GM19099 (cell line): Measurements from ENCODE around the gene AK8.

ENCODE experiments used
- POLR2A ChIP-seq: IDR thresholded peaks from 3 replicates; pipeline ENCODE4 v1.6.1; 2011; ENCODE audit warnings: low read depth; ENCODE audit not compliant: insufficient read length; ENCODE audit errors: extremely low read depth

The AK8 gene

DNA sequence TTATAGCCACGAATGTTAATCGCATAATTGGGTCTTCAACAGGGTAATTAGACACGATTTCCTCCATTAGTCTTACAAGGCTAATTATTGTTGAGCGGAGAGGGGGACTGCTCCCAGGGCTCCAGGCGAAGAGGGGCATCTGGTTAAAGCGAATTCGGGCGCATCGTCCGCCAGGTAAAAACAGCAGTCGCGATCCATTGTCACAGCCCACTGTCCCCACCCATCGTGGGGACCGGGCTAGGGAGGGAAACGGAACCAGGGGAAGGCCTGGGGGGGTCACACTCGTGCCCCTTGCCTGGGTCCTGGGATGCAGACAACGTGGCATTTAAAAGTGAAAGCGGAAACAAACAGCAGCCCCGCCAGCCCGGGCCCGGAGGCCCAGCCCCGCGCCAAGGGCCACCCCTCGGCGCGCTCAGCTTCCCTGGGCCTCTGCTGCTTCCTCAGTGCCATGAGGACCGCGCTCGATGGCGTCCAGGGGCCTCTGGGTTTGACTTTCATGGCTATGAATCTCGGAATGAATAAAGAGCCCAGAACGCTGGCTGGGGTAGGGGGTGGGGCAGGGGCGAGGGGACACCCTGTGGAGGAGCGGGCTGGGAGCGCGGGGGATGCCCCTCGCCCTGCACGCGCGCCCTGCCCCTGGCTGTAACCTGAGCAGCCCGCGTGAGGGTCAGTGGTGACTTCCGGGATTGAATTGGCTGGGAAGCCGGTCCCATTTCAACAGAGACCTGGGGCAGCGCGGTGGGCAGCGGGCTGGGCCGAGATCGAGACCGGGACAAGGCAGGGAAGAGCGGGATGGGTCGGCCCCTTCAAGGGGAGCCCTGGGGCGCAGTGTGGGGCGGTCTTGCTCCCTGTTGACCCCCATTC lies 107.9 kb downstream of the AK8 start:
- TF ChIP-seq POLR2A = peak; percentile 77

DNA sequence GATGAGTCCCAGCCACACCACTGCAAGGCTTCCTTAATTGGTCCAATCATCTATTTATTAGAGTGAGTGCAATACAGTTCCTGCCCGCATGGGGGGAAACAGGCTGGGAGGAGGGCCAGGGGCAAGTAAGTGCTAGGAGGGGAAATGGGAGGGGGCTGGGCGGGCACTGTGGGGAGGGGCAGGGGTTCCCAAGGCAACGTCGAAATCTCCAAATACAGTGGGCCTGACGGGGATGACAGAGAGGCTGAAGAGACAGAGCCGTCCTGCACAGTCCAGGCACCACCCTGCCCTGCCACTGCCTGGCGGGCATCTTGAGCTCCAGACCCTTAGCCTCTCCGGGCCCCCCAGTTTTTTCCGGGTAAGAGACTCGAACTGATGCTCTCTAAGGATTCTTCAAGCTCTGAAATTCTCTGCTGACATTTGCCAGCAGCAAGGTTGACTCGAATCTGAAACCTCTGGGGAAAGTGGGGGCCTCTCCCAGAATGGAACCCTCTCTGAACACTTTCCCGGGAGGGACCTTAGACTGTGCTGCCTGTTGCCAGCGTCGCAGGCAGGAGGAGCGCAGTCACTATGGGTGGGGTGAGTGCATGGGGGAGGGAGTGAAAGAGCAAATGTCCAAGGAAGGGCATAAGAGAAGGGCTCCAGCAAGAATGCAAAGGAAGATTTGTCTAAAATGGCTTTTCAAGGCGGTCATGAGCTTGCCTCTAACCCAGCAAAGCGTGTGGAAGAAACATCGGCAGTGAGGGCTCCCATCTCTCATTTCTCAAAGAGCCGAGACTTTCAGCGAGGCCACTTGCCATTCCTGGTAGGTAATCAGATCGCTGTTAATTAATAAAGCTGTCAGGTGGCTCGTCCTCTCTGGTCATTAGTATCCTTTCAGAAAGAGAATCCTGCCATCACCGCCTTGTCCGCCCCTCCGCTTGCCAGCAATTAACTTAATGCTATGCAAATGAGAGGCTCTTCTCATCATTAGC lies 108.9 kb downstream of the AK8 start:
- peak; percentile 36 for TF ChIP-seq POLR2A

DNA sequence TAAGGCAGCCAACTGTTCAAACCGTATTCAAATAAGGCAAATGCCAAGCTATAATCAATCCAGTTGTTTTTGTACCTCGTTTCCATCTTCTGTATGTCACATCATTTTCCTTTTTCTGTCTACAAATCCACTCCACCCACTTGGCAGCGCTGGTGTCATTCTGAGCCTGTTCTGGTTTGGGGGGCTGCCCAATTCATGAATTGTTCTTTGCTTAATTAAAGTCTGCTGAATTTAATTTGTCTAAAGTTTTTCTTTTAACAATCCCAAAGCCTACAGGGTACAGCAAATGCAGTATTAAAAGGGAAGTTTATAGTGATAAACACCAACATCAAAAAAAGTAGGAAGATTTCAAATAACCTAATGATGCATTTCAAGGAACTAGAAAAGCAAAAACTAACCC lies 114.5 kb downstream of the AK8 start:
- no peak for TF ChIP-seq POLR2A

DNA sequence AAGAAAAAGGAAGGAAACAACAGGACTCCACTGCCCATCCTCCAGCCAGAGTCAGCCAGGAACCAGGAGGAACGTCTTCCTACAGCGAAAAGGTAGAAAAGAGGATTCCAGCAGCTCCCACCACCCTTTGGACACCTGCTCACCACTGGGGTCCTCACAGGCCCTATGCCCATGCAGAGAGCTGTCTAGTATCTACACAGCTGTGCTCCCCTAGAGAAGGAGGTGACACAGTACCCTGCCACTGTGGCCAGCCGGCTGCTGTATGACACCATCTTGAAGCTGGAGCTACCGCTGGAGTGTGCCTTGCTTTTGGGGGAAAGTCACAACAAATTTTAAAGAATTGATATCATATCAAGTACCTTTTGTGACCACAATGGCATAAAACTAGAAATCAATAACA lies 115.2 kb downstream of the AK8 start:
- TF ChIP-seq POLR2A = no peak

DNA sequence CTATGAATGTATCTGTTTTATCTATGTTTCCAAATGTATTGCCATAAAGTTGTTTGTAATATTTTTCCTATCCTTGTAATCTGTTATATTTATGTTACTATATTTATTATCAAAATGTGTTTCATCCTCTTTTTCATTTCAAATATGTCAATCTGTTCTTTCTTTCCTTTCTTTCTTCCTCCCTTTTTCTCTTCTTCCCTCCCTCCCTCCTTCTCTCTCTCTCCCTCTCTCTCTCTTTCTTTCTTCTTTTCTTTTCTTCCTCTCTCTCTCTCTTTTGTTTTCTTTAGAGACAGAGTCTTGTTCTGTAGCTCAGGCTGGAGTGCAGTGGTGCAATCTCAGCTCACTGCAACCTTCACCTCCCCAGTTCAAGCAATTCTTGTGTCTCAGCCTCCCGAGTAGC lies 116.5 kb downstream of the AK8 start:
- no peak for TF ChIP-seq POLR2A

DNA sequence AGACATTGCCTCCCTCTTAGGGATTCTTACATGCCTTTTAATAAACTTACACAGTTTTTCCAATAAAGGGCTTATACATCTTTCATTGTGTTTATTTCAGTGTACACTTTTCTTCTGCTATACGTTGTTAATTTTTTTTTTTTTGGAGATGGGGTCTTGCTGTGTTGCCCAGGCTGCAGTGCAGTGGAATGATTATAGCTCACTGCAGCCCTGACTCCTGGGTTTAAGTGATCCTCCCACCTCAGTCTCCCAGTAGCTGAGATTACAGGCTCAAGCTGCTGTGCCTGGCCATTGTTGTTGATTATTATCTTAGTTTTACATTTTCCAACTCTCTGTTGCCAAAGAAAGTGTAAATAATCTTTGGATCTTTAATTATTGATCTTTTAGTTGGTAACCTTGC lies 118.0 kb downstream of the AK8 start:
- no peak for TF ChIP-seq POLR2A

DNA sequence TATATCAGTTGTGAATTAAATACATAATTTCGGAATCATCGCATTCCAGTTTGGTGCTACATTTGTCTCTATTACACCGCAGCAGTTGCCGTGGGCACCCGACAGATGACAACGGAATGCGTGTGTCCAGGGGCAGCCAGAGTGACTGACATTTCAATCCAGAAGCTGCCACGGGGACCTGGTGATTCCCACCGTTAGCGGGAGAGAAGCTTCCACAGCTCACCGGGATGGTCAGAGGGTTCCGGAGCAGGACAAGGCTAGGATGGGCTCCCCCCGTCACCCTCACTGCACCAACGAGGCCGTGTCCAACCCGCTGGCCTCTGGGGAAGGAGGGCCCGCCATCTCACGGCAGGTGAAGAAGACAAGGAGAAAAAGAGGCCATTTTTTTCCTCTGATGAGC lies 121.1 kb downstream of the AK8 start:
- TF ChIP-seq POLR2A = no peak

DNA sequence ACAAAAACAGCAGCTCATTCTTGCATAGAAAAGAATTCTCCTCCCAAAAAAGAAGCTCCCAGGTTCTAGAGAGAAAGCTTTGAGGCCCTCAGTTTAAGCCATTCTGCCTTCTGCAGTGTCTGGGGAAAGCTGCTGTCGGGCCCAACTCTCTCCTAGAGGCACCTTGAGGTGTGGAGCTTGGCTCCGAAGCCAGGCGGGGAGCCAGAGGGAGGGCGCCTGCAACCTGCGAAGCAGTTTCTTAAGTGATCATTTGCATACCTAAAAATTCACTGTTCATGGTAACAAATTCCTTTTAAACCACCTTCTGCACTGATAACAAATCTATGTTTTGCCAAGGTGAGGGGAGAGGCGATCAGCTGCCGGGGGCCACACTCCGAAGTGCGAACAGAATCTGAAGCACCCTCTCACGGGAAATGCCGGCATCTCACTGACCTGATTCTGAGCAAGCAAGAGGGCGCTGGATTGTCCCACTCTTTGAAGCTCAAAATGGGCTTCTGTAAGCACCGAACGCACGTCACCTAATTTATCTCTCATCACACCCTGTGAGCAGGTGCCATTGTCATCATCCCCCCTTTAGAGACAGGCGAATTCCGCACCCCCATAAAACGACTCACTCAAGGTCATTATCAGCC lies 121.8 kb downstream of the AK8 start:
- TF ChIP-seq POLR2A = no peak

DNA sequence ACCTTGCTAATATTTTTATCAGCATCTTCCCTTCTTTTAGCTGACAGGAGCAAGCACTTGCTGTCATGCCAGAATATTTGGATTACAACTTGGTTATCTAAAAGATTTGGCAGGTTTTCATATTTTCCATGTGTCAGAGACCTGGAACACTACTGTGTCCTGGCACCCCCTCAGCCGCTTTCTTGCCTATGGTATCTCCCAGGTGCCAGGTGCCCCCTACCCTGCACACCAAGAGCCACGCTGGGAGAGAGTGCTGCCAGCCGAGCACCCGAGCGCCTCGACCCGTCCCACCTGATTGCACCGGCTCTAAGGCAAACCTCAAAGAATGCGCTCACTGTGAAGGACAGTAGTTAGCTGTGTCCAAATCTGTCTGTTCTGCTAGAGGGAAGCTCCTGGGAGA lies 123.0 kb downstream of the AK8 start:
- TF ChIP-seq POLR2A = no peak

DNA sequence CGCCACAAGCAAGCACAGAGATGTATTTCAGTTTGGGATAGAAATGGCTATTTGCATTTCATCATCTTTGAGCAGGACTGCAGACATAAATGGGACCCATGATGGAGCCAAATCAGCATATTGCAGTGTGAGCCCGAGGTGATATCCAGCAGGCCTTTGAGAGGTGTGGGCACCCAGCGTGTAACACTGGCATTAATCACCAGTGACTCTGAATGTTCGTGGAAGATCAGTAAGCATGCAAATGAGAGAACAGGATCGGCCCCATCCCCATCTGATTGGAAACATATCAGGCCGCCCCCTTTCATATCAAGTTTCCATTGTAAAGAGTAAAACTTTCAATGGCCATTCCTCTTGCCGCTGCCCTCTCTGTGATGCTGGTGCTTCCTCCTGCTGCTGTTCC lies 123.8 kb downstream of the AK8 start:
- TF ChIP-seq POLR2A = no peak

DNA sequence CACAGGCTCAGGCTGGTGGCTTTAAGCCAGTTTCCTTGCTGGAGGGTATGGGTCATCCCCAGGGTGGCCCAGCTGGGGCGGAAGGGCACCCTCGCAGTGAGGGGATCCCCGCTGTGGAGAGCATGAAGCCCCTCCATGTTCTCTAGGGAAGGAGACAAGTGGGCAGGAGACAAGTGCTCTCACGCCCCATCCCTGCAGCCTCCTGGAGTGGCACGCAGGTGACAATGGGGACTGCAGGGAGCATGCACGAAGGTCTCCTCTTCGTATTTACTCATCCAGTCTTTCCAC lies 124.5 kb downstream of the AK8 start:
- TF ChIP-seq POLR2A = no peak

DNA sequence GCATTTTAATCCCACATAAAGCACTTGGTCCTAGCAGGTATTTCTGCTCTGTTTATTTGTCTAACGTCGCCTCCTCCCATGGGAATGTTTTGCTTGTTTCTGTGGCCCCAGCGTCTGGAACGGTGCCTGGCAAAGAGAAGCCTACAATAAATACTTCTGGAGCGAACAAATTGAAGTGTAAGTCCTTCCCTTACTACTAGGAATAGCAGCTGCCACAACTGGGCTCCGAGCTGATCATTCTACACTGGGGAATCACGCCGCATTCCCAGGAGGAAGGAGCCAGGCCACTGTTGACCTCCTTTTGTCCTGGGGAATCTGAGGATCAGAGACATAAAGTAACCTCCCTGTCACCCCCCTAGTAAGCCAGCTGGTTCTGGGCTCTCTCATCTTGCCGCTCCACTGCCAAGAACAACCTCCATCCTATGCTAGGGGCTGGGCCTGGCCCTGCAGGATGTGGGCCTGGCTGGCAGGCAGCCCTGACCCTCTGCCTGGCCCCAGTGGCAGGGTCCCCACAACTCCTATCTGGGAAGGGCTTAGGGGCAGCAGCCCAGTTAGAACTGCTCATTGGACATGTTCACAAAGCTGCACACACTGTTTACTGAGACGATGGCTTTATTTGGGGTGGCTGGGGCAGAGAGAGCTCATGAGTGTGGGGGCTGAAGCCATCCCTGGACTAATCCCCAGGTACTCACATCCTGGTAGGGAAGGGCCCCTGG lies 125.0 kb downstream of the AK8 start:
- no peak for TF ChIP-seq POLR2A

DNA sequence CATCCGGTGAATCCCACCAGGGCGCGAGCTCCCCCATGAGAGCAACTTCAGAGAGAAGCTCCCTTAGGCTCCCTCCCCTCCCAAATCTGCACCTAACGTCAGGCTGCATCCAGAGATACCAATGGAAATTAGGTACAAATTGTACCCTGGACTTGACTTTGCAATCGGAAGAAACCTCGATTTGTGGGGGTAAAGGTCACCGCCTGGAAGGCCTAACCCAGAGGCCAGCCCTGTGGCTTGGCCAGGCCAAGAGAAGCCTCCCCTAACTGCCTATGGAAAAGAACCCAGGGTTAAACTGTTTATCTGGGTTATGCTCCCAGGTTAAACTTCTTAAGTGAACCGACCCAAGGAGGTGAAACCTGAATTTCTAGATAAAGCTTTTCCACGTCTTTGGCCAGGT lies 127.4 kb downstream of the AK8 start:
- TF ChIP-seq POLR2A = no peak

DNA sequence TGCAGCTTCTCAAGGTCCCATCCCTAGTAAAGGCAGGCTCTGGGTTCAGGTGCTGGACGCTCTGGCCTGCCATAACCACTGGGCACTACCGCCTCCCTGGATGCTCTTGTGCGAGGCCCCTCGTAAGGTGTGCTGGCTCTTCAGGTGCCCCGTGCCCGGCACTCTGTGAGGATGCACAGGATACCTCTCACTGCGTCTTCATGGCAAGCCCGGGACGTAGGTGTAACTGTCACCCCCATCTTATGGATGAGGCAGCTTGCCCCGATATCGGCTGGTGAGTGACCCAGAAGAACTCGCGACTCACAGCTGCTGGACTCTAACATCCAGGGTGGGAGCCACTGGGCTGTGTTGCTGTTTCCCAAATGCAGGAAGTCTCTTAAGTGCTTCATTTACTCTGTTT lies 128.8 kb downstream of the AK8 start:
- no peak for TF ChIP-seq POLR2A

DNA sequence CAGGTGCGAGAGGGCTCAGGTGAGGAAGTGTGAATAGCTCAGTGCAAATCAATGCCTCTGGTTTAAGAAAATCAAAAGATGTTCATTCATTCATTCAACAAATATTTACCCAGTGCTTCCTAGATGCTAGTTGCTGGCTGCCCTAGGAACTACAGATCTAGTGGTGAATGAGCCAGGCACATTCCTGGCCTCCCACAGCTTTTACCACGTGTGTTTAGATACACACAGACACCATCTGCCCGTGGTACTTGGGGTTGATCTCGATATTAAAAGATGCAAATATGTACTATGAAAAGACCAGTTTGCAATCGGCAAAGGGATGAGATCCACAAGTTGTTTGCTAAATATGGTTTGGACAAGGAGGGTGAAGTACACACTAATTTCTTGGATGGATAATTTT lies 129.6 kb downstream of the AK8 start:
- no peak for TF ChIP-seq POLR2A
